GM19455 (cell line): Measurements from ENCODE around the gene ARL6.
A peak's percentile ranks its signal among the peaks of the same experiment; 100 is the strongest.

Experiments used
- ATAC-seq: cut with Tn5 transposase; IDR thresholded peaks from one replicate; pipeline ENCODE4 v1.9.1; 2021; ENCODE audit not compliant: unreplicated experiment

ARL6 gene

GRCh38 chr3:97764407-97765238, at the start of gene ARL6:
TSS of gene ARL6 (plus strand) at chr3:97764758. CDS start at chr3:97768108, 3,350 bp downstream.
- ATAC-seq, result peak; percentile 98

GRCh38 chr3:97719156-97719821, 45.3 kb upstream of the ARL6 start:
- ATAC-seq, result peak; percentile 89

GRCh38 chr3:97720417-97720816, 44.1 kb upstream of the ARL6 start:
- no peak for ATAC-seq

- no peak for ATAC-seq
Measured at GRCh38 chr3:97721446-97721845, 43.1 kb upstream of the ARL6 start.

GRCh38 chr3:97736928-97737327, 27.6 kb upstream of the ARL6 start:
- ATAC-seq, result no peak

- ATAC-seq, result no peak
Measured at GRCh38 chr3:97738761-97739160, 25.8 kb upstream of the ARL6 start.

- no peak for ATAC-seq
Measured at GRCh38 chr3:97742036-97742435, 22.5 kb upstream of the ARL6 start.

GRCh38 chr3:97744289-97744688, 20.3 kb upstream of the ARL6 start:
- ATAC-seq, result no peak

- ATAC-seq, result peak; percentile 50
Measured at GRCh38 chr3:97763586-97764406, 762 bp upstream of the ARL6 start.

GRCh38 chr3:97765336-97765735, 778 bp downstream of the ARL6 start:
- ATAC-seq, result no peak

- no peak for ATAC-seq
Measured at GRCh38 chr3:97772926-97773325, 8.4 kb downstream of the ARL6 start.

- no peak for ATAC-seq
Measured at GRCh38 chr3:97778152-97778551, 13.6 kb downstream of the ARL6 start.

GRCh38 chr3:97793420-97794019, 29.0 kb downstream of the ARL6 start:
- ATAC-seq, result peak; percentile 70

- no peak for ATAC-seq
Measured at GRCh38 chr3:97795951-97796350, 31.4 kb downstream of the ARL6 start.

- ATAC-seq, result no peak
Measured at GRCh38 chr3:97804471-97804870, 39.9 kb downstream of the ARL6 start.

GRCh38 chr3:97810779-97811390, 46.3 kb downstream of the ARL6 start:
- no peak for ATAC-seq

GRCh38 chr3:97815149-97815917, 50.8 kb downstream of the ARL6 start:
- no peak for ATAC-seq

- ATAC-seq, result no peak
Measured at GRCh38 chr3:97816811-97817210, 52.3 kb downstream of the ARL6 start.

- no peak for ATAC-seq
Measured at GRCh38 chr3:97817965-97818364, 53.4 kb downstream of the ARL6 start.

- no peak for ATAC-seq
Measured at GRCh38 chr3:97820780-97821179, 56.2 kb downstream of the ARL6 start.
